HepG2 (cell line): Measurements from ENCODE around the gene CDH23.

Experiments used
- DPF2 ChIP-seq: sonication (generic); formaldehyde crosslinking; IDR thresholded peaks from 2 replicates; pipeline ENCODE4 v1.4.0; 2020; ENCODE audit warnings: mild to moderate bottlenecking, low read depth, missing genetic modification reagents, borderline replicate concordance
- ELF4 ChIP-seq: sonication (generic); formaldehyde crosslinking; IDR thresholded peaks from 2 replicates; pipeline ENCODE4 v1.5.0; 2020; ENCODE audit warnings: missing genetic modification reagents, mild to moderate bottlenecking, moderate library complexity, borderline replicate concordance
- FOSL1 ChIP-seq: sonication (generic); formaldehyde crosslinking; IDR thresholded peaks from 2 replicates; pipeline ENCODE4 v1.9.0; 2021; ENCODE audit warnings: missing genetic modification reagents, borderline replicate concordance
- HOXA7 ChIP-seq: sonication (generic); formaldehyde crosslinking; IDR thresholded peaks from 2 replicates; pipeline ENCODE4 v1.8.1; 2022; ENCODE audit warnings: mild to moderate bottlenecking, missing genetic modification reagents, moderate library complexity
- MAFK ChIP-seq, 2 experiments: IDR thresholded peaks in 1 of 2; conservative IDR thresholded peaks in 1 of 2; 2 replicates each; pipeline ENCODE4 v1.6.1; 2011; ENCODE audit warnings: improper control_type of control experiment in 2 of 2, low read length in 2 of 2
- MYC ChIP-seq: sonication (generic); formaldehyde crosslinking; IDR thresholded peaks from 2 replicates; pipeline ENCODE4 v1.9.0; 2021; ENCODE audit warnings: missing genetic modification reagents, borderline replicate concordance
- RBM39 ChIP-seq: fragments of 200-400 bp; formaldehyde crosslinking; IDR thresholded peaks from one replicate; pipeline ENCODE4 v1.6.1; 2018; ENCODE audit warnings: antibody characterized with exemption, mild to moderate bottlenecking, low read depth, low read length; ENCODE audit not compliant: poor library complexity, severe bottlenecking
- RERE ChIP-seq: IDR thresholded peaks from 2 replicates; pipeline ENCODE4 v1.6.1; 2016; ENCODE audit warnings: low read depth, missing genetic modification reagents, missing compliant biosample characterization
- REXO4 ChIP-seq: sonication (generic); formaldehyde crosslinking; IDR thresholded peaks from 2 replicates; pipeline ENCODE4 v1.8.0; 2022; ENCODE audit warnings: missing genetic modification reagents, mild to moderate bottlenecking, borderline replicate concordance
- SP4 ChIP-seq: sonication (generic); formaldehyde crosslinking; IDR thresholded peaks from 2 replicates; pipeline ENCODE4 v1.8.1; 2023; ENCODE audit warnings: mild to moderate bottlenecking, missing genetic modification reagents
- TAF15 ChIP-seq: fragments of 200-400 bp; formaldehyde crosslinking; IDR thresholded peaks from one replicate; pipeline ENCODE4 v1.6.1; 2018; ENCODE audit warnings: mild to moderate bottlenecking, low read depth, low read length; ENCODE audit not compliant: poor library complexity, severe bottlenecking
- ZNF143 ChIP-seq: sonication (generic); formaldehyde crosslinking; IDR thresholded peaks from 2 replicates; pipeline ENCODE4 v1.4.0; 2020; ENCODE audit warnings: missing genetic modification reagents
- TF ChIP-seq, protein P1 (sequence below): sonication (generic); formaldehyde crosslinking; IDR thresholded peaks from 2 replicates; pipeline ENCODE4 v1.9.0; 2021; ENCODE audit warnings: missing genetic modification reagents, borderline replicate concordance
- TF ChIP-seq, protein P2 (sequence below): sonication (generic); formaldehyde crosslinking; IDR thresholded peaks from 2 replicates; pipeline ENCODE4 v1.5.0; 2020; ENCODE audit warnings: mild to moderate bottlenecking, missing genetic modification reagents, moderate library complexity

- TF ChIP-seq RERE (CRISPR knock-in tag), result no peak
- TF ChIP-seq, protein P1, sequence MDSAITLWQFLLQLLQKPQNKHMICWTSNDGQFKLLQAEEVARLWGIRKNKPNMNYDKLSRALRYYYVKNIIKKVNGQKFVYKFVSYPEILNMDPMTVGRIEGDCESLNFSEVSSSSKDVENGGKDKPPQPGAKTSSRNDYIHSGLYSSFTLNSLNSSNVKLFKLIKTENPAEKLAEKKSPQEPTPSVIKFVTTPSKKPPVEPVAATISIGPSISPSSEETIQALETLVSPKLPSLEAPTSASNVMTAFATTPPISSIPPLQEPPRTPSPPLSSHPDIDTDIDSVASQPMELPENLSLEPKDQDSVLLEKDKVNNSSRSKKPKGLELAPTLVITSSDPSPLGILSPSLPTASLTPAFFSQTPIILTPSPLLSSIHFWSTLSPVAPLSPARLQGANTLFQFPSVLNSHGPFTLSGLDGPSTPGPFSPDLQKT (CRISPR knock-in tag), result no peak
- TF ChIP-seq REXO4 (CRISPR knock-in tag), result no peak
- TF ChIP-seq, protein P2, sequence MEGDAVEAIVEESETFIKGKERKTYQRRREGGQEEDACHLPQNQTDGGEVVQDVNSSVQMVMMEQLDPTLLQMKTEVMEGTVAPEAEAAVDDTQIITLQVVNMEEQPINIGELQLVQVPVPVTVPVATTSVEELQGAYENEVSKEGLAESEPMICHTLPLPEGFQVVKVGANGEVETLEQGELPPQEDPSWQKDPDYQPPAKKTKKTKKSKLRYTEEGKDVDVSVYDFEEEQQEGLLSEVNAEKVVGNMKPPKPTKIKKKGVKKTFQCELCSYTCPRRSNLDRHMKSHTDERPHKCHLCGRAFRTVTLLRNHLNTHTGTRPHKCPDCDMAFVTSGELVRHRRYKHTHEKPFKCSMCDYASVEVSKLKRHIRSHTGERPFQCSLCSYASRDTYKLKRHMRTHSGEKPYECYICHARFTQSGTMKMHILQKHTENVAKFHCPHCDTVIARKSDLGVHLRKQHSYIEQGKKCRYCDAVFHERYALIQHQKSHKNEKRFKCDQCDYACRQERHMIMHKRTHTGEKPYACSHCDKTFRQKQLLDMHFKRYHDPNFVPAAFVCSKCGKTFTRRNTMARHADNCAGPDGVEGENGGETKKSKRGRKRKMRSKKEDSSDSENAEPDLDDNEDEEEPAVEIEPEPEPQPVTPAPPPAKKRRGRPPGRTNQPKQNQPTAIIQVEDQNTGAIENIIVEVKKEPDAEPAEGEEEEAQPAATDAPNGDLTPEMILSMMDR (CRISPR knock-in tag), result no peak
- no peak for TF ChIP-seq MAFK (conservative IDR thresholded peaks at IDR 0.05 in 1 of 2, IDR thresholded peaks at IDR 0.05 in 1 of 2; ENCODE audit: low read length in 2 of 2)
- TF ChIP-seq SP4, result no peak
- TF ChIP-seq HOXA7 (CRISPR knock-in tag), result no peak
- no peak for TF ChIP-seq ELF4 (CRISPR knock-in tag)
- TF ChIP-seq TAF15, result no peak
- no peak for TF ChIP-seq ZNF143
- no peak for TF ChIP-seq RBM39
- TF ChIP-seq DPF2 (CRISPR knock-in tag), result no peak
- no peak for TF ChIP-seq FOSL1
- no peak for TF ChIP-seq MYC (CRISPR knock-in tag)
Measured at GRCh38 chr10:71382028-71382427, 14.7 kb upstream of the CDH23 start.
